Measurements from ENCODE around the gene BACE2. TPM values are rescaled to one million over a fixed set of nuclear protein-coding genes. Genes with fewer than 3 reads are reported as not detected.
A peak's percentile ranks its signal among the peaks of the same experiment; 100 is the strongest.
"Not testable (repeated sequence)": the region's sequence is repeated elsewhere in the genome, so short reads cannot be mapped to it uniquely, and the experiment has no call there.

BACE2 gene
- total RNA-seq, 1 donor from 2014 or later, result 64.8 TPM

DNA sequence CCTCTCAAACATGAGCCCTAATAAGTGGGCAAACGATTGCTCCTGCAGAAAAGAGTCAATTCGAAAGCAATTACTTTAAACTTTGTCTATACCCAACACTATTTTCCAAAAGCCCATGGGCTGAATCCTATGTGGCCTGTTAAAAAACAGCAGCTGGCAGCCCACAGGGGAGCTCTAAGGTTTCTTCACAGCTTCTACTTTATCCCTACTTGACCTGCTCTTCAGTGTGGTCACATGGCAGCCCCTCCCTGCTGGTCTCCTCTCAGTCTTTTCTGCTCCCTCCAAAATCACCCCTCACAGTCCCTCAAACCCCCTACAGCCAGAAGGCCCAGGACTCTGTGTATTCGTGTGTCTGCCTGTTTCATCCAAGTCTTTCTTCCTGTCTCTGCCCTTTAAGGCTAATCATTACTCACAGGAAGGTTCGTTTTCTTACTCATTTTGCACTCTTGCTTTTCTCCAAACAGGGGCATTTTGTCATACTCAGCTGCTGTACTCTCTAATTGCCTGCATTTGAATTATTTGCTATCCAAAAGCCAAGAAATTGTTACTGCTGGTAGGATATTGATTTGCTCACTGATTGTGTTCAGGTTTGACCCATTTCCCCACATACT is 86.2 kb downstream of the BACE2 start:
- no peak overlapping the region for H3K4me3 ChIP-seq (ENCODE audit: low read depth, low read length)
- peak; percentile 18 for DNase-seq (ENCODE audit: low read depth)
- H3K36me3 ChIP-seq (ENCODE audit: control insufficient read depth, insufficient read depth, low read length), result peaks cover 7% of the 10 kb centered on the region
- no peak for TF ChIP-seq CTCF (IDR thresholded peaks at IDR 0.05; ENCODE audit: insufficient read depth, low read length, severe bottlenecking)
- FAIRE-seq, result no peak
- H3K27me3 ChIP-seq (ENCODE audit: control insufficient read depth, insufficient read depth, low read length), result no peaks in the 10 kb centered on the region

DNA sequence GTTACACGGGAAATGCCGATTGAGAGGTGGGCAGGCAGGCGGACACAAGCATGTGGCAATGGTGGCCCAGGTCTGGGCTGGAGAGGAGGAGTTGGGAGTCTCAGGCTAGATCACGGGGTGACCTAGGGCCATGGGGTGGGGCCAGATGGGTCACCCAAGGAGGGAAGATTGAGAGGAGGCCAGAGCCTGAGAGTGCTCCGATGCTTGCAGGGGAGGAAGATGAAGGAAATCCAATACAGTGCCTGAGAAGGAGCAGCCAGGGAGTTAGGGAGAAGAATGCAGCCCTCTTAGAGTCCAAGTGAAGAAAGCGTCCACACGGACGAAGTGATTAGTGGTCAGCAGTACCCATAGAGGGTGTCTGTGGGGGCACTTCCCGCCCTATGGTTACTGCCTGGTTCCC is 87.2 kb downstream of the BACE2 start:
- H3K4me3 ChIP-seq (ENCODE audit: low read depth, low read length), result no peak overlapping the region
- FAIRE-seq, result no peak
- H3K36me3 ChIP-seq (ENCODE audit: control insufficient read depth, insufficient read depth, low read length), result peaks cover 5% of the 10 kb centered on the region
- no peak for DNase-seq (ENCODE audit: low read depth)
- H3K27me3 ChIP-seq (ENCODE audit: control insufficient read depth, insufficient read depth, low read length), result no peaks in the 10 kb centered on the region
- TF ChIP-seq CTCF (IDR thresholded peaks at IDR 0.05; ENCODE audit: insufficient read depth, low read length, severe bottlenecking), result no peak

DNA sequence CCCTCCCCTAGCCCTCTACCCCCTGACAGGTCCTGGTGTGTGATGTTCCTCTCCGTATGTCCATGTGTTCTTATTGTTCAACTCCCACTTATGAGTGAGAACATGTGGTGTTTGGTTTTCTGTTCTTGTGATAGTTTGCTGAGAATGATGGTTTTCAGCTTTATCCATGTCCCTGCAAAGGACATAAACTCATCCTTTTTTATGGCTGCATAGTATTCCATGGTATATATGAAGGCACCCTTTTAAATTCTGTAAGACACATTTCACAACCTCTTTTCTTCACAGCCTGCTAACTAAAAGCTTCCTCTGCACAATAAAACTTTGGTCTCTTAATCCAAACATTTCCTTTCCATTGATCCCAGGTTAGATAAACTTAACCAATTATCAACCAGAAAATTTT is 88.3 kb downstream of the BACE2 start:
- not testable (repeated sequence) for FAIRE-seq; H3K27me3 ChIP-seq (ENCODE audit: control insufficient read depth, insufficient read depth, low read length)

DNA sequence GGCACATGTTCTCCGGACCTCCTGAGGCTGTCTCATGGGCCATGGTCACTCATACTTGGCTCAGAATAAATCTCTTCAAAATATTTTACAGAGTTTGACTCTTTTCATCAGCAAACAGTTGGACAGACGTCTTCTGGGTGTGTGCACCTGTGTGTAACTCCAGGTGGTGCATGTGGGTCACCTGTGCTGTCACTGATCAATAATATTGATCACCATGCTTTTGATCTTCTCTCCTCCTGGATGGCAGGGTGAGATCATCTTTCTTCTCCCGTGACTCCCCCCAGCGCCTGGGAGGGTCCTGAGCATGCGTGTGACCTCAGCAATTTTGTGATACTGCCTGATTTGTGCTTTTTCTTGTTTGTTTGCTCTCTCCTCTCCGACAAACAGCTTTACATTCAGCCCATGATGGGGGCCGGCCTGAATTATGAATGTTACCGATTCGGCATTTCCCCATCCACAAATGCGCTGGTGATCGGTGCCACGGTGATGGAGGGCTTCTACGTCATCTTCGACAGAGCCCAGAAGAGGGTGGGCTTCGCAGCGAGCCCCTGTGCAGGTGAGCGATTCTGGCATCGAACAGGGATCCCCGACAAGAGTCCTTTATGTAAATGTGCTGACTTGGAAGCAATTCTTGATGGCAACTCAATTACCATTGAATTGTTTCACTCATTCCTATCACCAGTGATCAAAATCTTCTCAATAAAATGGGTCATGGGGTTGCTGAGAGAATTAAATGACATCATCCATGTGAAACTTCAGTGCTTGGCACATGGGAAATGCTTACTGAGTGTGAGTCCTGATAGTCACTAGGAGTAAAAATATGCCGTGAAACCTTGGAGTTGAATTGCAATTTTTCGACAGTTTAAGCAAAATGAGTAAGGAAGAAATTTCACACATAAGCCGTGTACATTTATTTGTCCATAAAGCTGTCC is 89.1 kb downstream of the BACE2 start:
- H3K4me3 ChIP-seq (ENCODE audit: low read depth, low read length), result no peak overlapping the region
- H3K27me3 ChIP-seq (ENCODE audit: control insufficient read depth, insufficient read depth, low read length), result no peaks in the 10 kb centered on the region
- no peak for FAIRE-seq
- DNase-seq (ENCODE audit: low read depth), result no peak
- no peak for TF ChIP-seq CTCF (IDR thresholded peaks at IDR 0.05; ENCODE audit: insufficient read depth, low read length, severe bottlenecking)
- peaks cover 5% of the 10 kb centered on the region for H3K36me3 ChIP-seq (ENCODE audit: control insufficient read depth, insufficient read depth, low read length)

More for the DNA sequence above, 88.3 kb downstream of the BACE2 start:
- H3K36me3 ChIP-seq (ENCODE audit: control insufficient read depth, insufficient read depth, low read length); DNase-seq (ENCODE audit: low read depth); H3K4me3 ChIP-seq (ENCODE audit: low read depth, low read length): not testable (repeated sequence)

- DNase-seq (ENCODE audit: low read depth) (peak; percentile 90), FAIRE-seq (no peak)
- H3K27me3 ChIP-seq (ENCODE audit: control insufficient read depth, insufficient read depth, low read length), result no peaks in the 10 kb centered on the region
- no peak for TF ChIP-seq CTCF (IDR thresholded peaks at IDR 0.05; ENCODE audit: insufficient read depth, low read length, severe bottlenecking)
- H3K4me3 ChIP-seq (ENCODE audit: low read depth, low read length), result no peak overlapping the region
- peaks cover 5% of the 10 kb centered on the region for H3K36me3 ChIP-seq (ENCODE audit: control insufficient read depth, insufficient read depth, low read length)
These were observed 90.7 kb downstream of the BACE2 start for GRCh38 chr21:41258617-41259016.

DNA sequence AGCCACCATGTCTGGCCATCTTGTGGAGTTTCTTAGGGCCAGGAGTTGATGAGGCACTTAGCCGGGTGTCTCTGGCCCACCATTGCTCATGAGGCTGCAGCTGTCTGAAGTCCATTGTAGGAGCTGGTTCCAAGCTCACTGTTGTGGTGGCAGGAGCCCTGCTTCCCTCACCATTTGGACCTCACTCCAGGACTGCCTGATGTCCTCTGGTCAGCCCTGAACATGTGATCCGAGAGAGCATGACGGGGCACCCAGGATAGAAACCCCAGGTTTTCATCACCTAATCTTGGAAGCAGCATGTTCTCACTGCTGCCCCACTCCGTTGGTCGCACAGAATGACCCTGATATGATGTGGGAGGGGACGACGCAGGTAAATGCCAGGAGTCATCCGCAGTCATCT is 92.5 kb downstream of the BACE2 start:
- peaks cover under 1% of the 10 kb centered on the region for H3K36me3 ChIP-seq (ENCODE audit: control insufficient read depth, insufficient read depth, low read length)

More for the DNA sequence above, 92.5 kb downstream of the BACE2 start:
- H3K4me3 ChIP-seq (ENCODE audit: low read depth, low read length), result no peak overlapping the region
- FAIRE-seq (peak; percentile 32), DNase-seq (ENCODE audit: low read depth) (no peak)
- H3K27me3 ChIP-seq (ENCODE audit: control insufficient read depth, insufficient read depth, low read length), result no peaks in the 10 kb centered on the region
- TF ChIP-seq CTCF (IDR thresholded peaks at IDR 0.05; ENCODE audit: insufficient read depth, low read length, severe bottlenecking), result no peak

All from bronchial epithelial cell (primary cell).